ENCODE results near the gene ADAP1.

GRCh38 chr7:984361-985126 lies 30.1 kb upstream of the ADAP1 start:
- TF ChIP-seq CTCF (IDR thresholded peaks at IDR 0.05) (no peak), POLR2AphosphoS5 (IDR thresholded peaks at IDR 0.05) (no peak), POLR2A (IDR thresholded peaks at IDR 0.05) (no peak), EP300 (IDR thresholded peaks at IDR 0.05) (no peak)

All from sigmoid colon (tissue), 4 donors.